ENCODE data around the gene RND1. TPM values are rescaled to one million over a fixed set of nuclear protein-coding genes. Genes with fewer than 3 reads are reported as not detected.
A peak's percentile ranks its signal among the peaks of the same experiment; 100 is the strongest.

RND1 gene
- total and polyA plus RNA-seq, 2 donors (not counting 1 experiment from before 2014, with no cell fraction given) = 0.08 to 0.17 TPM

DNA sequence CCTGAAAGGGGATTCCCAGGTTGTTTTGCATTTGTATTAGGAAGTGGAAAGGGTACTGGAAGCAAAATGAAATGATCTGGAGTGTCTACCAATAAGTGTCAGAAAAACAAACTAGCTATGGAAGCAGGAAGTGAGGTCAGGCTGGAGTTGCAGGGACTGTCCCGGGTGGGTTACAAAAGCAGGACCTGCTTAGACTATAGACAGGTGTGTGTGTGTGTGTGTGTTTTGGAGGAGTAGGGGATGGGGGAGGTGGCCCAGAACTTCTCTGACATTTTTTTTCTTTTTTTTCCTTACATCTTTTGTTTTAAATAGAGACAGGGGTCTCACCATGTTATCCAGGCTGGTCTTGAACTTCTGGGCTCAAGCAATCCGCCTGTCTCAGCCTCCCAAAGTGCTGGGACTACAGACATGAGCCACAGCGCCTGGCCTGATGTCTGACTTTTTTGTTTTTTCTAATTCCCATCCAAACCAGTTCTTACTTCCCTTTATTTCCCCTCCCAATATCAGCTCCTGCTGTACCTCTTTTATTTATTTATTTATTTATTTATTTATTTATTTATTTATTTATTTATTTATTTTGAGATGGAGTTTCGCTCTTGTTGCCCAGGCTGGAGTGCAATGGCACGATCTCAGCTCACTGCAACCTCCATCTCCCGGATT is 512 bp upstream of the RND1 start:
- no peaks in the 10 kb centered on the region for H3K79me2 ChIP-seq (ENCODE audit: control insufficient read depth, insufficient read depth, low read length)
- peak overlapping the region; percentile 69 to 81 (median 74) for H3K4me3 ChIP-seq (replicated peaks in 1 of 4; ENCODE audit: control extremely low read depth in 1 of 4, insufficient read depth in 1 of 4, low read depth in 3 of 4, low read length in 4 of 4)
- TF ChIP-seq EZH2 (IDR thresholded peaks at IDR 0.05; ENCODE audit: low read length, missing control alignments) = no peak
- TF ChIP-seq, protein P1, sequence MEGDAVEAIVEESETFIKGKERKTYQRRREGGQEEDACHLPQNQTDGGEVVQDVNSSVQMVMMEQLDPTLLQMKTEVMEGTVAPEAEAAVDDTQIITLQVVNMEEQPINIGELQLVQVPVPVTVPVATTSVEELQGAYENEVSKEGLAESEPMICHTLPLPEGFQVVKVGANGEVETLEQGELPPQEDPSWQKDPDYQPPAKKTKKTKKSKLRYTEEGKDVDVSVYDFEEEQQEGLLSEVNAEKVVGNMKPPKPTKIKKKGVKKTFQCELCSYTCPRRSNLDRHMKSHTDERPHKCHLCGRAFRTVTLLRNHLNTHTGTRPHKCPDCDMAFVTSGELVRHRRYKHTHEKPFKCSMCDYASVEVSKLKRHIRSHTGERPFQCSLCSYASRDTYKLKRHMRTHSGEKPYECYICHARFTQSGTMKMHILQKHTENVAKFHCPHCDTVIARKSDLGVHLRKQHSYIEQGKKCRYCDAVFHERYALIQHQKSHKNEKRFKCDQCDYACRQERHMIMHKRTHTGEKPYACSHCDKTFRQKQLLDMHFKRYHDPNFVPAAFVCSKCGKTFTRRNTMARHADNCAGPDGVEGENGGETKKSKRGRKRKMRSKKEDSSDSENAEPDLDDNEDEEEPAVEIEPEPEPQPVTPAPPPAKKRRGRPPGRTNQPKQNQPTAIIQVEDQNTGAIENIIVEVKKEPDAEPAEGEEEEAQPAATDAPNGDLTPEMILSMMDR (conservative IDR thresholded peaks at IDR 0.05 in 1 of 2, IDR thresholded peaks at IDR 0.05 in 1 of 2; ENCODE audit: low read depth in 1 of 2, low read length in 2 of 2) = no peak
- peak overlapping the region; percentile 90 for H2AFZ ChIP-seq (ENCODE audit: low read length)
- H3K4me1 ChIP-seq (ENCODE audit: control insufficient read depth, extremely low read depth, insufficient read depth, low read length) = peaks cover 8% of the 10 kb centered on the region
- peak overlapping the region; percentile 97 for H3K4me2 ChIP-seq (ENCODE audit: extremely low read depth, insufficient read depth, low read length)
- H4K20me1 ChIP-seq (ENCODE audit: control insufficient read depth, extremely low read depth, insufficient read depth, low read length) = no peaks in the 10 kb centered on the region
- no peak overlapping the region for H3K27ac ChIP-seq (ENCODE audit: insufficient read depth, low read length)
- H3K9ac ChIP-seq (ENCODE audit: insufficient read depth, low read length) = no peak overlapping the region
- no peaks in the 10 kb centered on the region for H3K36me3 ChIP-seq (ENCODE audit: control insufficient read depth, insufficient read depth, low read length)
- no peaks in the 10 kb centered on the region for H3K9me3 ChIP-seq (ENCODE audit: control insufficient read depth, insufficient read depth, low read depth, low read length)
- DNase-seq (ENCODE audit: low read depth in 2 of 2) = no peak
- peaks cover 30% of the 10 kb centered on the region for H3K27me3 ChIP-seq (ENCODE audit: control insufficient read depth, insufficient read depth, low read length)

DNA sequence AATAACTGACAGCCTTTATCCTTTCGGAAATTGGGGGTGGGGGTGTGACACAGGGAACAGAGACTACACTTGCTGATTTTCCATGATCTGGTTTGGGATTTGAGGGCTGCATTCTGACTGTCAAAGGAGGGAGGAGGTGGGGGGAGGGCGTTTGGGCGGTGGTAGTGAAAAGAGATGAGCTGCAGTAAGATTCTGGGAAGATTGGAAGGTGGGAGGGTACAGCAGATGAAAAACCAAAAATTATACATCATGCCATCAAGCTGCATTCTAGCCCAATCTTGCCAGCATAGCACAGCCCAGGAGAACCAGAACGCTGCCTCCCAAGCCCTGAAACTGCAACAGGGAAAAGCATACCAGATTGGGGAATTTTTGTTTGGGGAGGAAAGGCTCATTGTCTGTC is 2.4 kb downstream of the RND1 start:
- Histone ChIP-seq H3K27me3 (ENCODE audit: control insufficient read depth, insufficient read depth, low read length) (peaks cover 30% of the 10 kb centered on the region), H3K27ac (ENCODE audit: insufficient read depth, low read length) (no peak overlapping the region), H4K20me1 (ENCODE audit: control insufficient read depth, extremely low read depth, insufficient read depth, low read length) (no peaks in the 10 kb centered on the region), H3K4me2 (ENCODE audit: extremely low read depth, insufficient read depth, low read length) (no peak overlapping the region), H3K4me1 (ENCODE audit: control insufficient read depth, extremely low read depth, insufficient read depth, low read length) (peaks cover 8% of the 10 kb centered on the region), H3K4me3 (replicated peaks in 1 of 4; ENCODE audit: control extremely low read depth in 1 of 4, insufficient read depth in 1 of 4, low read depth in 3 of 4, low read length in 4 of 4) (no peak overlapping the region), H3K79me2 (ENCODE audit: control insufficient read depth, insufficient read depth, low read length) (no peaks in the 10 kb centered on the region), H3K9me3 (ENCODE audit: control insufficient read depth, insufficient read depth, low read depth, low read length) (no peaks in the 10 kb centered on the region), H3K9ac (ENCODE audit: insufficient read depth, low read length) (no peak overlapping the region), H2AFZ (ENCODE audit: low read length) (no peak overlapping the region), H3K36me3 (ENCODE audit: control insufficient read depth, insufficient read depth, low read length) (no peaks in the 10 kb centered on the region)
- no peak for TF ChIP-seq EZH2 (IDR thresholded peaks at IDR 0.05; ENCODE audit: low read length, missing control alignments)
- TF ChIP-seq, protein P1 (conservative IDR thresholded peaks at IDR 0.05 in 1 of 2, IDR thresholded peaks at IDR 0.05 in 1 of 2; ENCODE audit: low read depth in 1 of 2, low read length in 2 of 2) = no peak
- no peak for DNase-seq (ENCODE audit: low read depth in 2 of 2)

- Histone ChIP-seq H3K36me3 (ENCODE audit: control insufficient read depth, insufficient read depth, low read length) (no peaks in the 10 kb centered on the region), H3K9ac (ENCODE audit: insufficient read depth, low read length) (no peak overlapping the region), H3K27ac (ENCODE audit: insufficient read depth, low read length) (no peak overlapping the region), H3K79me2 (ENCODE audit: control insufficient read depth, insufficient read depth, low read length) (no peaks in the 10 kb centered on the region), H3K4me1 (ENCODE audit: control insufficient read depth, extremely low read depth, insufficient read depth, low read length) (peaks cover 8% of the 10 kb centered on the region), H3K4me2 (ENCODE audit: extremely low read depth, insufficient read depth, low read length) (no peak overlapping the region), H4K20me1 (ENCODE audit: control insufficient read depth, extremely low read depth, insufficient read depth, low read length) (no peaks in the 10 kb centered on the region), H2AFZ (ENCODE audit: low read length) (no peak overlapping the region), H3K4me3 (replicated peaks in 1 of 4; ENCODE audit: control extremely low read depth in 1 of 4, insufficient read depth in 1 of 4, low read depth in 3 of 4, low read length in 4 of 4) (no peak overlapping the region), H3K9me3 (ENCODE audit: control insufficient read depth, insufficient read depth, low read depth, low read length) (no peaks in the 10 kb centered on the region), H3K27me3 (ENCODE audit: control insufficient read depth, insufficient read depth, low read length) (peaks cover 30% of the 10 kb centered on the region)
- no peak for TF ChIP-seq EZH2 (IDR thresholded peaks at IDR 0.05; ENCODE audit: low read length, missing control alignments)
- TF ChIP-seq, protein P1 (conservative IDR thresholded peaks at IDR 0.05 in 1 of 2, IDR thresholded peaks at IDR 0.05 in 1 of 2; ENCODE audit: low read depth in 1 of 2, low read length in 2 of 2) = no peak
- no peak for DNase-seq (ENCODE audit: low read depth in 2 of 2)
These were observed 2.9 kb downstream of the RND1 start for GRCh38 chr12:48862760-48863159.
